NT2/D1 (cell line): Measurements from ENCODE around the gene PPARA.

Experiments used
- SUZ12 ChIP-seq: IDR thresholded peaks from 2 replicates; pipeline ENCODE4 v1.6.1; 2011; ENCODE audit not compliant: insufficient read length, insufficient read depth; ENCODE audit errors: extremely low read depth
- YY1 ChIP-seq: IDR thresholded peaks from 2 replicates; pipeline ENCODE4 v1.6.1; 2011; ENCODE audit not compliant: insufficient read length, insufficient read depth
- ZNF274 ChIP-seq: IDR thresholded peaks from 2 replicates; pipeline ENCODE4 v1.6.1; 2011; ENCODE audit warnings: mild to moderate bottlenecking, low read depth, low read length

- no peak for TF ChIP-seq YY1
- no peak for TF ChIP-seq ZNF274
- no peak for TF ChIP-seq SUZ12
These were observed 131.7 kb downstream of the PPARA start for GRCh38 chr22:46281866-46282678.
